Liver (tissue), 9 donors: ENCODE measurements around the gene EWSR1. TPM values are rescaled to one million over a fixed set of nuclear protein-coding genes. Genes with fewer than 3 reads are reported as not detected.

ENCODE experiments used
- DNase-seq: peaks from one replicate; pipeline ENCODE4 v3.0.0-alpha.2; 2017; ENCODE audit warnings: low spot score
- H3K27ac ChIP-seq, 2 donors: one replicate each; pipeline ENCODE4 v1.7.0; 2013; ENCODE audit warnings: inconsistent platforms in 2 of 2, low read length in 2 of 2, control low read depth in 1 of 2, low read depth in 1 of 2, mild to moderate bottlenecking in 1 of 2
- H3K27me3 ChIP-seq, 4 donors: one replicate each; pipeline versions ENCODE4 v1.6.1 to v1.7.0; 2013; ENCODE audit warnings: low read length in 3 of 4, inconsistent platforms in 1 of 4, mild to moderate bottlenecking in 1 of 4, moderate library complexity in 1 of 4; ENCODE audit not compliant: control insufficient read depth in 4 of 4, insufficient read depth in 4 of 4
- H3K36me3 ChIP-seq, 4 donors: one replicate each; pipeline versions ENCODE4 v1.6.1 to v1.7.0; 2013; ENCODE audit warnings: low read length in 3 of 4, mild to moderate bottlenecking in 3 of 4, low read depth in 1 of 4, moderate library complexity in 1 of 4; ENCODE audit not compliant: control insufficient read depth in 4 of 4, insufficient read depth in 3 of 4
- H3K4me1 ChIP-seq, 4 donors: one replicate each; pipeline versions ENCODE4 v1.6.1 to v1.7.0; 2013; ENCODE audit warnings: low read length in 3 of 4, mild to moderate bottlenecking in 3 of 4, moderate library complexity in 1 of 4; ENCODE audit not compliant: control insufficient read depth in 4 of 4, insufficient read depth in 4 of 4
- H3K4me3 ChIP-seq, 3 donors: one replicate each; pipeline versions ENCODE4 v1.6.1 to v1.7.0; 2013; ENCODE audit warnings: low read length in 3 of 3, control low read depth in 1 of 3, low read depth in 1 of 3, mild to moderate bottlenecking in 1 of 3
- H3K9ac ChIP-seq, 2 donors: one replicate each; pipeline ENCODE4 v1.7.0; 2013; ENCODE audit warnings: low read length in 2 of 2, mild to moderate bottlenecking in 2 of 2, moderate library complexity in 2 of 2, control low read depth in 1 of 2, low read depth in 1 of 2
- H3K9me3 ChIP-seq, 4 donors: one replicate each; pipeline versions ENCODE4 v1.6.1 to v1.7.0; 2013; ENCODE audit warnings: low read length in 3 of 4; ENCODE audit not compliant: control insufficient read depth in 4 of 4
- EGR1 ChIP-seq, 2 donors: IDR thresholded peaks; 2 replicates each; pipeline ENCODE4 v1.6.1; 2016 to 2018; ENCODE audit warnings: antibody characterized with exemption in 2 of 2, low read depth in 2 of 2
- FOXA1 ChIP-seq: IDR thresholded peaks from 2 replicates; pipeline ENCODE4 v1.6.1; 2016; ENCODE audit warnings: antibody characterized with exemption
- FOXA2 ChIP-seq: IDR thresholded peaks from 2 replicates; pipeline ENCODE4 v1.6.1; 2016; ENCODE audit warnings: antibody characterized with exemption
- GABPA ChIP-seq, 2 donors: IDR thresholded peaks in 1 of 2; conservative IDR thresholded peaks in 1 of 2; 2 replicates each; pipeline ENCODE4 v1.6.1; 2016; ENCODE audit warnings: antibody characterized with exemption in 2 of 2, mild to moderate bottlenecking in 1 of 2, moderate library complexity in 1 of 2
- HNF4A ChIP-seq, 2 donors: conservative IDR thresholded peaks; 2 replicates each; pipeline ENCODE4 v1.6.1; 2016; ENCODE audit warnings: antibody characterized with exemption in 2 of 2, mild to moderate bottlenecking in 2 of 2
- HNF4G ChIP-seq: IDR thresholded peaks from 2 replicates; pipeline ENCODE4 v1.6.1; 2016; ENCODE audit warnings: antibody characterized with exemption
- JUND ChIP-seq, 2 donors: IDR thresholded peaks; 2 replicates each; pipeline ENCODE4 v1.6.1; 2016; ENCODE audit warnings: antibody characterized with exemption in 2 of 2
- NR2F2 ChIP-seq: IDR thresholded peaks from 2 replicates; pipeline ENCODE4 v1.6.1; 2016; ENCODE audit warnings: antibody characterized with exemption
- RAD21 ChIP-seq, 2 donors: IDR thresholded peaks; 2 replicates each; pipeline ENCODE4 v1.6.1; 2016; ENCODE audit warnings: antibody characterized with exemption in 2 of 2, mild to moderate bottlenecking in 2 of 2
- RXRA ChIP-seq, 2 donors: IDR thresholded peaks; 2 replicates each; pipeline ENCODE4 v1.6.1; 2017 to 2018; ENCODE audit warnings: antibody characterized with exemption in 2 of 2, mild to moderate bottlenecking in 1 of 2
- SP1 ChIP-seq: IDR thresholded peaks from 2 replicates; pipeline ENCODE4 v1.6.1; 2018; ENCODE audit warnings: antibody characterized with exemption, mild to moderate bottlenecking
- TAF1 ChIP-seq: conservative IDR thresholded peaks from 2 replicates; pipeline ENCODE4 v1.6.1; 2016; ENCODE audit warnings: antibody characterized with exemption, mild to moderate bottlenecking
- YY1 ChIP-seq: IDR thresholded peaks from 2 replicates; pipeline ENCODE4 v1.6.1; 2016; ENCODE audit warnings: antibody characterized with exemption, mild to moderate bottlenecking
- WGBS: extraction: QIAGEN DNeasy Blood & Tissue Kit; methylation state at CpG from one replicate; pipeline ENCODE4 v1.1.7; 2013; 5-methylcytosine and 5-hydroxymethylcytosine counted together
- polyA plus RNA-seq, 2 donors: library from polyadenylated mRNA; stranded (reverse) in 1 of 2; unstranded in 1 of 2; fragments of 200-250 nt in 1 of 2; fragments of >200 nt in 1 of 2; fragmentation: Nextera tagmentation in 1 of 2; extraction: Ambion mirVana in 1 of 2; gene quantifications; one replicate each; pipeline versions ENCODE4 v1.2.1 to v1.2.3, GENCODE V29; 2013 to 2015
- total RNA-seq, 2 donors: library from RNA; depleted of rRNA; stranded (reverse); fragments of >200 nt; gene quantifications; one replicate each; pipeline ENCODE4 v1.2.3, GENCODE V29; 2014
- TF ChIP-seq, protein P1 (sequence below): IDR thresholded peaks from 2 replicates; pipeline ENCODE4 v1.6.1; 2016; ENCODE audit warnings: antibody characterized with exemption, mild to moderate bottlenecking
- TF ChIP-seq, protein P2 (sequence below): IDR thresholded peaks from 2 replicates; pipeline ENCODE4 v1.6.1; 2016; ENCODE audit warnings: antibody characterized with exemption
- TF ChIP-seq, protein P3 (sequence below): IDR thresholded peaks from 2 replicates; pipeline ENCODE4 v1.6.1; 2016; ENCODE audit warnings: antibody characterized with exemption
- TF ChIP-seq, protein P4 (sequence below): fragments of 150-350 bp; IDR thresholded peaks from 2 replicates; pipeline ENCODE4 v1.5.1; 2017; ENCODE audit warnings: improper control_type of control experiment, low read depth, low read length; ENCODE audit not compliant: missing input control
- TF ChIP-seq, protein P5 (sequence below): IDR thresholded peaks from 2 replicates; pipeline ENCODE4 v1.6.1; 2016; ENCODE audit warnings: antibody characterized with exemption
- donor health status: healthy.
- donor health status: healthy.
- donor health status: healthy.
- donor health status: healthy.
- donor health status: healthy.

The EWSR1 gene
- total and polyA plus RNA-seq, 4 donors, result 64.8 to 134 (median 78.3) TPM

DNA sequence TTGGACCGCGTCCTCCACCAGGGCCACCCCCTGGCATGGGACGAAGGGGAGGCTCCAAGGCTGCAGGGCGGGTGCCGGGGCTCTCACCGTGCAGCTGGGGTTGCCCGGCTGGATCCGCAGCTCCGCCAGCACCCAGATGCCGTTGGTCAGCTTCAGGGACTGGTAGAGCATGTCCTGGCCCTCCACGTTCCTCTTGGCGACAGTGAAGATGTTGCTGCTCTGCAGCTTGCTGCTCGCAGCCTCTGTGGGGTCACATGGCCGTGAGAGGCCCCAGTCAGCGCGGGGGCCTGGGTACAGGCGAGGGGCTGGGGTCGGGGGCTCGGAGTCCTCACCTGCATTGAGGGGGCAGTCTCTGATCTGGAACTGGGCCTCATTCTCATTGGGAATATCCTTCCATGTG, 62.2 kb downstream of the EWSR1 start:
- 85% methylated on average over 19 of the region's 19 CpGs for WGBS
- no peak for TF ChIP-seq RXRA (IDR thresholded peaks at IDR 0.05)
- TF ChIP-seq TAF1, result no peak
- TF ChIP-seq, protein P1, sequence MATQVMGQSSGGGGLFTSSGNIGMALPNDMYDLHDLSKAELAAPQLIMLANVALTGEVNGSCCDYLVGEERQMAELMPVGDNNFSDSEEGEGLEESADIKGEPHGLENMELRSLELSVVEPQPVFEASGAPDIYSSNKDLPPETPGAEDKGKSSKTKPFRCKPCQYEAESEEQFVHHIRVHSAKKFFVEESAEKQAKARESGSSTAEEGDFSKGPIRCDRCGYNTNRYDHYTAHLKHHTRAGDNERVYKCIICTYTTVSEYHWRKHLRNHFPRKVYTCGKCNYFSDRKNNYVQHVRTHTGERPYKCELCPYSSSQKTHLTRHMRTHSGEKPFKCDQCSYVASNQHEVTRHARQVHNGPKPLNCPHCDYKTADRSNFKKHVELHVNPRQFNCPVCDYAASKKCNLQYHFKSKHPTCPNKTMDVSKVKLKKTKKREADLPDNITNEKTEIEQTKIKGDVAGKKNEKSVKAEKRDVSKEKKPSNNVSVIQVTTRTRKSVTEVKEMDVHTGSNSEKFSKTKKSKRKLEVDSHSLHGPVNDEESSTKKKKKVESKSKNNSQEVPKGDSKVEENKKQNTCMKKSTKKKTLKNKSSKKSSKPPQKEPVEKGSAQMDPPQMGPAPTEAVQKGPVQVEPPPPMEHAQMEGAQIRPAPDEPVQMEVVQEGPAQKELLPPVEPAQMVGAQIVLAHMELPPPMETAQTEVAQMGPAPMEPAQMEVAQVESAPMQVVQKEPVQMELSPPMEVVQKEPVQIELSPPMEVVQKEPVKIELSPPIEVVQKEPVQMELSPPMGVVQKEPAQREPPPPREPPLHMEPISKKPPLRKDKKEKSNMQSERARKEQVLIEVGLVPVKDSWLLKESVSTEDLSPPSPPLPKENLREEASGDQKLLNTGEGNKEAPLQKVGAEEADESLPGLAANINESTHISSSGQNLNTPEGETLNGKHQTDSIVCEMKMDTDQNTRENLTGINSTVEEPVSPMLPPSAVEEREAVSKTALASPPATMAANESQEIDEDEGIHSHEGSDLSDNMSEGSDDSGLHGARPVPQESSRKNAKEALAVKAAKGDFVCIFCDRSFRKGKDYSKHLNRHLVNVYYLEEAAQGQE, result no peak
- TF ChIP-seq JUND (IDR thresholded peaks at IDR 0.05), result no peak
- TF ChIP-seq, protein P2, sequence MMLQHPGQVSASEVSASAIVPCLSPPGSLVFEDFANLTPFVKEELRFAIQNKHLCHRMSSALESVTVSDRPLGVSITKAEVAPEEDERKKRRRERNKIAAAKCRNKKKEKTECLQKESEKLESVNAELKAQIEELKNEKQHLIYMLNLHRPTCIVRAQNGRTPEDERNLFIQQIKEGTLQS, result no peak
- no peak for TF ChIP-seq YY1
- TF ChIP-seq NR2F2, result no peak
- TF ChIP-seq, protein P3, sequence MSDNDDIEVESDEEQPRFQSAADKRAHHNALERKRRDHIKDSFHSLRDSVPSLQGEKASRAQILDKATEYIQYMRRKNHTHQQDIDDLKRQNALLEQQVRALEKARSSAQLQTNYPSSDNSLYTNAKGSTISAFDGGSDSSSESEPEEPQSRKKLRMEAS, result no peak
- no peak for TF ChIP-seq HNF4A (conservative IDR thresholded peaks at IDR 0.05)
- TF ChIP-seq FOXA2, result no peak
- no peak for TF ChIP-seq RAD21 (IDR thresholded peaks at IDR 0.05)
- TF ChIP-seq FOXA1, result no peak
- no peak for TF ChIP-seq GABPA (IDR thresholded peaks at IDR 0.05 in 1 of 2, conservative IDR thresholded peaks at IDR 0.05 in 1 of 2)
- no peak for TF ChIP-seq HNF4G
- TF ChIP-seq, protein P4, sequence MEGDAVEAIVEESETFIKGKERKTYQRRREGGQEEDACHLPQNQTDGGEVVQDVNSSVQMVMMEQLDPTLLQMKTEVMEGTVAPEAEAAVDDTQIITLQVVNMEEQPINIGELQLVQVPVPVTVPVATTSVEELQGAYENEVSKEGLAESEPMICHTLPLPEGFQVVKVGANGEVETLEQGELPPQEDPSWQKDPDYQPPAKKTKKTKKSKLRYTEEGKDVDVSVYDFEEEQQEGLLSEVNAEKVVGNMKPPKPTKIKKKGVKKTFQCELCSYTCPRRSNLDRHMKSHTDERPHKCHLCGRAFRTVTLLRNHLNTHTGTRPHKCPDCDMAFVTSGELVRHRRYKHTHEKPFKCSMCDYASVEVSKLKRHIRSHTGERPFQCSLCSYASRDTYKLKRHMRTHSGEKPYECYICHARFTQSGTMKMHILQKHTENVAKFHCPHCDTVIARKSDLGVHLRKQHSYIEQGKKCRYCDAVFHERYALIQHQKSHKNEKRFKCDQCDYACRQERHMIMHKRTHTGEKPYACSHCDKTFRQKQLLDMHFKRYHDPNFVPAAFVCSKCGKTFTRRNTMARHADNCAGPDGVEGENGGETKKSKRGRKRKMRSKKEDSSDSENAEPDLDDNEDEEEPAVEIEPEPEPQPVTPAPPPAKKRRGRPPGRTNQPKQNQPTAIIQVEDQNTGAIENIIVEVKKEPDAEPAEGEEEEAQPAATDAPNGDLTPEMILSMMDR, result no peak
- TF ChIP-seq, protein P5, sequence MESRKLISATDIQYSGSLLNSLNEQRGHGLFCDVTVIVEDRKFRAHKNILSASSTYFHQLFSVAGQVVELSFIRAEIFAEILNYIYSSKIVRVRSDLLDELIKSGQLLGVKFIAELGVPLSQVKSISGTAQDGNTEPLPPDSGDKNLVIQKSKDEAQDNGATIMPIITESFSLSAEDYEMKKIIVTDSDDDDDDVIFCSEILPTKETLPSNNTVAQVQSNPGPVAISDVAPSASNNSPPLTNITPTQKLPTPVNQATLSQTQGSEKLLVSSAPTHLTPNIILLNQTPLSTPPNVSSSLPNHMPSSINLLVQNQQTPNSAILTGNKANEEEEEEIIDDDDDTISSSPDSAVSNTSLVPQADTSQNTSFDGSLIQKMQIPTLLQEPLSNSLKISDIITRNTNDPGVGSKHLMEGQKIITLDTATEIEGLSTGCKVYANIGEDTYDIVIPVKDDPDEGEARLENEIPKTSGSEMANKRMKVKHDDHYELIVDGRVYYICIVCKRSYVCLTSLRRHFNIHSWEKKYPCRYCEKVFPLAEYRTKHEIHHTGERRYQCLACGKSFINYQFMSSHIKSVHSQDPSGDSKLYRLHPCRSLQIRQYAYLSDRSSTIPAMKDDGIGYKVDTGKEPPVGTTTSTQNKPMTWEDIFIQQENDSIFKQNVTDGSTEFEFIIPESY, result no peak
- no peak for TF ChIP-seq EGR1 (IDR thresholded peaks at IDR 0.05; ENCODE audit: low read depth in 2 of 2)
- TF ChIP-seq SP1, result no peak
- DNase-seq, result no peak
- Histone ChIP-seq H3K4me1 (peaks cover 2 to 15% (median 9%) of the 10 kb centered on the region in 4 donors), H3K4me3 (no peak overlapping the region), H3K27me3 (no peaks in the 10 kb centered on the region), H3K27ac (no peak overlapping the region), H3K36me3 (peaks cover 5 to 50% (median 10%) of the 10 kb centered on the region in 4 donors), H3K9me3 (no peaks in the 10 kb centered on the region), H3K9ac (no peak overlapping the region)
